Stomach smooth muscle (tissue), 2 donors: Measurements from ENCODE around the gene KCNJ14.

ENCODE experiments used
- H3K27ac ChIP-seq: one replicate; pipeline ENCODE4 v1.7.0; 2013; ENCODE audit warnings: mild to moderate bottlenecking, low read length, inconsistent platforms
- H3K27me3 ChIP-seq, 2 donors: one replicate each; pipeline ENCODE4 v1.7.0; 2013; ENCODE audit warnings: low read length in 2 of 2; ENCODE audit not compliant: insufficient read depth in 2 of 2, control insufficient read depth in 1 of 2
- H3K36me3 ChIP-seq, 2 donors: one replicate each; pipeline ENCODE4 v1.7.0; 2013; ENCODE audit warnings: low read length in 2 of 2; ENCODE audit not compliant: control insufficient read depth in 2 of 2, insufficient read depth in 2 of 2
- H3K4me1 ChIP-seq: one replicate; pipeline ENCODE4 v1.7.0; 2013; ENCODE audit warnings: low read length; ENCODE audit not compliant: control insufficient read depth, insufficient read depth
- H3K4me3 ChIP-seq, 2 donors: one replicate each; pipeline ENCODE4 v1.7.0; 2013; ENCODE audit warnings: low read length in 2 of 2
- H3K9ac ChIP-seq, 2 donors: one replicate each; pipeline ENCODE4 v1.7.0; 2013; ENCODE audit warnings: low read length in 2 of 2, mild to moderate bottlenecking in 1 of 2
- H3K9me3 ChIP-seq, 2 donors: one replicate each; pipeline ENCODE4 v1.7.0; 2013; ENCODE audit warnings: low read length in 2 of 2; ENCODE audit not compliant: control insufficient read depth in 2 of 2
- donor health status: healthy.
- donor health status: Pancreatic carcinoma.

The KCNJ14 gene

DNA sequence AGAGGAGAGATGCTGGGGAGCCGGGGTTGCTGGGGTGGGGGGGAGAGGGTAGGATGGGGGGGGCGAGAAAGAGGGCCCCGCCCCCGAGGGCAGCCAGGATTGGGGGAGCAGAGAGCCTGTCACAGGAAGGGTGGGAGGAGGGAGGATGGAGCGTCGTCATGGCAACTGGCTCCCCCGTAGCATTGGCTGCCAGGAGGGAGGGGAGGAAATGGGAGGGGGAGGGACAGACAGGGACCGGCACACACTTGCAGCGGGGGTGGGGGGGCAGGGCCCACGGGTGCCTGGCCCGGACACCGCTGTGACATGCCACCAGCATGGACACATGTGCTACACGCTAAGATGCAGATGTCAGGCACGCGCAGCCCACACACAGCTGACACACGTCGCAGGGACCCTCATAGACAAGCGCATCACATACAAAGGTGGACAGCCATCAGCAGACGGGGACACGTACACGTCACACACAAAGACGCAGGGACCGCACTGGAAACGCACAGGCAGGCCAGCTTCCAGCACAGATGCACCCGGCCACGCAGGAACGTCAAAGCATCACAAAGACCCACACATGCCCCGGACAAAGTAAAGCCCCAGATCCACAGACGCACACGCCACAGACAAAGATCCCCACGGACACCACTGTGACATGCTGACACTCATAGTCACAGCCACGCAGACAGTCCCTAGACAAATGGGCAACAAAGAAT, 56.6 kb downstream of the KCNJ14 start, which contains the start of gene LMTK3:
Gene LMTK3, minus strand, starts transcription at position 36 of the 704 bp plus-strand sequence. CDS start 259 bp downstream, outside the sequence.
- Histone ChIP-seq H3K9me3 (no peaks in the 10 kb centered on the region), H3K4me1 (peaks cover 14% of the 10 kb centered on the region), H3K9ac (no peak within 1 kb of the TSS), H3K27me3 (peaks cover 25 to 33% of the 10 kb centered on the region in 2 donors), H3K27ac (no peak within 1 kb of the TSS), H3K36me3 (no peaks in the 10 kb centered on the region), H3K4me3 (peak within 1 kb of the TSS in 1 of 2 donors; percentile 51)

DNA sequence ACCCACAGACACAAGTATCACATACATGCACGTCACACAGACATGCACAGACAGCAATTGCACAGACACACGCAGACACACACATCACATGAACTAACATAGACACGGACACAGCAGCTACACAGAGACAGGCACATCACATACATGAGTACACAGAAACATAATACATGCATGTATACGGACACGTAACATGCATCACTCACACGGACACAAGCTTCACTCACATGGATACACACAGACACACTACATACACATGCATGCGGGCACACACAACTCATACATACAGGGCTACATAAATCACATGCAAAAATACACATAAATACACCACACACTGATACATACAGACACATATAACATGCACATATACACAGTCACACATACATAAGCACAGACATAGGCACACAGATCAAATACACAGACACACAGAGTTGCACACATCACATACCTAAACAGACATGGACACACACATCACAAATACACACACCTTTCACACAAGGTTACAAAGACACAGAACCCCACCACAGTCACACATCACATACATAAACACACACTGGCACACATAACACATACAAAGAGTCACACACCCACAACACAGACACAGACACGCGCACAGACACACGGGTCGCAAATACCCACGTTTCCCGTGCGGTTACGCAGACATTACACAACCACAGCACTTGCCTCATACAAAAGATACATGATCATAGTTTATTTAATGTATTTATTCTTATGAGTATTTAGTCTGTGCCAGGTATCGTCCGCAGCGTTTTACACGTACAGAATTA, 57.3 kb downstream of the KCNJ14 start:
- Histone ChIP-seq H3K9me3 (no peaks in the 10 kb centered on the region), H3K4me1 (peaks cover 14% of the 10 kb centered on the region), H3K36me3 (no peaks in the 10 kb centered on the region), H3K9ac (no peak overlapping the region), H3K4me3 (no peak overlapping the region), H3K27ac (no peak overlapping the region), H3K27me3 (peaks cover 25 to 33% of the 10 kb centered on the region in 2 donors)

DNA sequence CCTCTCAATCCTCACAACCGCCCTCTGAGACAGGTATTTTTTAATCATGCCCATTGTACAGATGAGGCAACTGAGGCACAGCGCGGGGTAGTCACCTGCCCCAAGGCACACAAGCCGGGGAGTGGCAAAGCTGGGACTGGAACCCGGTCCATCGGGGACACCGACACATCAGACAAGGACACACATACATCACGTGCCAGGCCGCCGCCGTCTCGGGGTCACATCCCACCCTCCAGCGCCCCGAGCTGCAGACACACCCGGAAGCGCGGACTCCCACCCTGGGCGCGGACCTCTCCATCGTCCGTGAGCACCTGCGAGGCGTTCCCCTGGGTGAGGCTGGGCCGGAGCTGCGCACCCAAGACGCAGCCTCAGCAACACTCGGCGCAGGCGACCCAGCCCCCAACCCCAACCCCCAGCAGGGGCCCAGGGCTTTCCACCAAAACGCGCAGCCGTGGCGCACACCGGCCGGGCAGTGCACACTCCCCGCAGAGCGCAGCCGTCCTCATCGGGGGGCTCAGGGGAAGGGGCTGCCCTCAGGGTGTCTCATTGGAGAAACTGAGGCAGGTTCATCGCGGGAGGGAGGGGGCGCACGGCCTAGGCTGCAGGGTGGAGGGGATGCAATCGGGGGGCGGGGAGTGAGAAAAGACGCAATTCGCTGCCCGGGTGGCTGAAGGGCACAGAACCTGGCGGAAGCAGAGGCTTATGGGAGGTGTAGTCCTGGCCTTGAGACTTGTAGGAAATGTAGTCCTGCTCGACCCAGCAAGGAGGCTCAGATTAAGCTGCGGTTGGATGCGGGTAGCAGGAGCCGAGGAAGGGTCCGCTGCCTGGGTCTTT, 58.1 kb downstream of the KCNJ14 start:
- Histone ChIP-seq H3K36me3 (no peaks in the 10 kb centered on the region), H3K27me3 (peaks cover 25 to 33% of the 10 kb centered on the region in 2 donors), H3K4me3 (peak overlapping the region; percentile 63 to 72), H3K9me3 (no peaks in the 10 kb centered on the region), H3K4me1 (peaks cover 14% of the 10 kb centered on the region), H3K27ac (no peak overlapping the region), H3K9ac (no peak overlapping the region)

DNA sequence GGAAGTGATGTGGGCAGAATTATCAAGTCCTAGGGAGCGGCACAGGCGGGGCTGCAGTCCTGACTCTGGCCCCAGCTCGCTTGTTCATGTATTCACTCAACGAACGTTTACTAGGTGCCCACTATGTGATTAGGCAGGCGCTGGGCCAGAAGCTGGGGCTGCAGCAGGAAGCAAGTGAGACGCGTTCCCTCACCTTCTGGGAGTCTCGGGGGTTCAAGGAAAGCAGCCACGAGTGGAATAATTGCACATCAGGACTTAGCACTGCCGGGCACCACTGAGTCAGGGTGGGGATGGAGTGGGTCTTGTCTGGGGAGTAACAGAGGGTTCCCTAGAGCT, 58.7 kb downstream of the KCNJ14 start:
- Histone ChIP-seq H3K27ac (no peak overlapping the region), H3K9ac (no peak overlapping the region), H3K4me3 (peak overlapping the region in 1 of 2 donors; percentile 63), H3K4me1 (peaks cover 14% of the 10 kb centered on the region), H3K36me3 (no peaks in the 10 kb centered on the region), H3K27me3 (peaks cover 25 to 33% of the 10 kb centered on the region in 2 donors), H3K9me3 (no peaks in the 10 kb centered on the region)

DNA sequence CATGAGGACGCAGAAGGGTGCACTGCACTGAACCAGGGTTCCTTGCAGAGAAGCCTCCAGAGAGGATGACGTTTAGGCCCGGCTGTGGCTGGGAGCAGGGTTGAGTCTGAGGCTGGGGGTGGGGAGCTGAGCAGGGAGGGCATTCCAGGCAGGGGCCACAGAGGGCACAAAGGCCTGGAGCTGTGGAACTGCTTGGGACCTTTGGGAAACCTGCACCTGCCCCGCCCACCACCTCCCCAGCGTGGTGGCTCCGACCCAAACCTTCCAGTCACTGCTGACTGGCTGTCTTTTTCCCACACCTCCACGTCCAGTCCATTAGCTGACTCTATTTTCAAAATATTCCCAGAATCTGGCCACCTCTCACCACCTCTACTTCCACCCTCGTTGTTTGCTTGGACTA, 61.2 kb downstream of the KCNJ14 start:
- peaks cover 16 to 24% of the 10 kb centered on the region in 2 donors for H3K27me3 ChIP-seq
- H3K27ac ChIP-seq = no peak overlapping the region
- no peaks in the 10 kb centered on the region for H3K36me3 ChIP-seq
- H3K9ac ChIP-seq = no peak overlapping the region
- peaks cover 6% of the 10 kb centered on the region for H3K4me1 ChIP-seq
- H3K4me3 ChIP-seq = no peak overlapping the region
- no peaks in the 10 kb centered on the region for H3K9me3 ChIP-seq
